Smooth muscle cell (in vitro differentiated cells): Measurements from ENCODE around the gene C1orf167. TPM values are rescaled to one million over a fixed set of nuclear protein-coding genes. Genes with fewer than 3 reads are reported as not detected.

Experiments used
- DNase-seq: peaks from one replicate; lab custom pipeline; 2025; ENCODE audit not compliant: unreplicated experiment; lab: John Stamatoyannopoulos, UW
- H2AFZ ChIP-seq: fragments of 200-600 bp; sonication (generic); 2 replicates; pipeline ENCODE4 v1.6.0; 2016; ENCODE audit warnings: antibody characterized with exemption, low read depth, mild to moderate bottlenecking
- H3F3A ChIP-seq: fragments of 200-600 bp; sonication (generic); 2 replicates; pipeline ENCODE4 v1.6.0; 2017; ENCODE audit warnings: antibody characterized with exemption, low read depth
- H3K27ac ChIP-seq: fragments of 200-600 bp; sonication (generic); 2 replicates; pipeline ENCODE4 v1.5.1; 2016; ENCODE audit warnings: low read depth, mild to moderate bottlenecking
- H3K27me3 ChIP-seq: fragments of 200-600 bp; sonication (generic); 2 replicates; pipeline ENCODE4 v1.6.1; 2016; ENCODE audit warnings: low read depth, mild to moderate bottlenecking
- H3K36me3 ChIP-seq: fragments of 200-600 bp; sonication (generic); 2 replicates; pipeline ENCODE4 v1.5.1; 2016; ENCODE audit warnings: low read depth
- H3K4me1 ChIP-seq: fragments of 200-600 bp; sonication (generic); 2 replicates; pipeline ENCODE4 v1.5.1; 2016; ENCODE audit warnings: low read depth
- H3K4me2 ChIP-seq: fragments of 200-600 bp; sonication (generic); 2 replicates; pipeline ENCODE4 v1.6.0; 2016; ENCODE audit warnings: mild to moderate bottlenecking
- H3K4me3 ChIP-seq: fragments of 200-600 bp; sonication (generic); 2 replicates; pipeline ENCODE4 v1.5.1; 2016; ENCODE audit warnings: mild to moderate bottlenecking
- H3K79me2 ChIP-seq: fragments of 200-600 bp; sonication (generic); 2 replicates; pipeline ENCODE4 v1.6.0; 2016; ENCODE audit warnings: low read depth, mild to moderate bottlenecking
- H3K9ac ChIP-seq: fragments of 200-600 bp; sonication (generic); 2 replicates; pipeline ENCODE4 v1.6.0; 2016; ENCODE audit warnings: low read depth
- H3K9me3 ChIP-seq: fragments of 200-600 bp; sonication (generic); replicated peaks from 2 replicates; pipeline ENCODE4 v1.5.1; 2016; ENCODE audit warnings: low read depth
- H4K20me1 ChIP-seq: fragments of 200-600 bp; sonication (generic); 2 replicates; pipeline ENCODE4 v1.6.0; 2016; ENCODE audit warnings: low read depth
- CTCF ChIP-seq: fragments of 200-600 bp; sonication (generic); IDR thresholded peaks from 2 replicates; pipeline ENCODE4 v1.5.1; 2017; ENCODE audit warnings: borderline replicate concordance, mild to moderate bottlenecking, antibody characterized with exemption; ENCODE audit not compliant: insufficient read depth, poor library complexity, severe bottlenecking
- WGBS: methylation state at CpG from one replicate; pipeline ENCODE4 v1.1.7; 2016; ENCODE audit warnings: low lambda C conversion rate; 5-methylcytosine and 5-hydroxymethylcytosine counted together
- polyA plus RNA-seq: library from polyadenylated mRNA; unstranded; fragments of >200 nt; fragmentation: Nextera tagmentation; extraction: Ambion mirVana; gene quantifications from 2 replicates; pipeline ENCODE4 v1.2.1, GENCODE V29; 2016
- total RNA-seq: library from RNA; depleted of rRNA; stranded (reverse); fragments of >200 nt; gene quantifications from 2 replicates; pipeline ENCODE4 v1.2.3, GENCODE V29; 2014

The C1orf167 gene
- total and polyA plus RNA-seq, 2 experiments from 2014 or later = 0.70 TPM; not detected in 1

- H4K20me1 ChIP-seq = no peaks in the 10 kb centered on the region
- no peak overlapping the region for H3K27ac ChIP-seq
- H3K4me2 ChIP-seq = no peak overlapping the region
- no peak overlapping the region for H2AFZ ChIP-seq
- H3K9ac ChIP-seq = no peak overlapping the region
- no peaks in the 10 kb centered on the region for H3K9me3 ChIP-seq
- H3K36me3 ChIP-seq = no peaks in the 10 kb centered on the region
- no peaks in the 10 kb centered on the region for H3K27me3 ChIP-seq
- TF ChIP-seq CTCF = no peak
- no peak for DNase-seq
- 78% methylated on average over 11 of the region's 11 CpGs for WGBS
- no peaks in the 10 kb centered on the region for H3F3A ChIP-seq
- H3K4me3 ChIP-seq = no peak overlapping the region
- no peaks in the 10 kb centered on the region for H3K4me1 ChIP-seq
- H3K79me2 ChIP-seq = no peaks in the 10 kb centered on the region
Observed at GRCh38 chr1:11771481-11772043, 9.6 kb downstream of the C1orf167 start.

- H2AFZ ChIP-seq = no peak overlapping the region
- H3K9ac ChIP-seq = no peak overlapping the region
- no peaks in the 10 kb centered on the region for H3K4me1 ChIP-seq
- no peak for TF ChIP-seq CTCF
- H3F3A ChIP-seq = no peaks in the 10 kb centered on the region
- no peak for DNase-seq
- H3K27me3 ChIP-seq = no peaks in the 10 kb centered on the region
- no peak overlapping the region for H3K4me3 ChIP-seq
- no peaks in the 10 kb centered on the region for H3K79me2 ChIP-seq
- H4K20me1 ChIP-seq = no peaks in the 10 kb centered on the region
- 77% methylated on average over 5 of the region's 5 CpGs for WGBS
- no peaks in the 10 kb centered on the region for H3K36me3 ChIP-seq
- no peaks in the 10 kb centered on the region for H3K9me3 ChIP-seq
- H3K27ac ChIP-seq = no peak overlapping the region
- H3K4me2 ChIP-seq = no peak overlapping the region
Observed at GRCh38 chr1:11772458-11772857, 10.5 kb downstream of the C1orf167 start.

- no peak for DNase-seq
- Histone ChIP-seq H3K27ac (no peak overlapping the region), H3K4me3 (no peak overlapping the region), H3K4me2 (no peak overlapping the region), H3K4me1 (no peaks in the 10 kb centered on the region), H3K9ac (no peak overlapping the region), H4K20me1 (no peaks in the 10 kb centered on the region), H3F3A (no peaks in the 10 kb centered on the region), H3K79me2 (no peaks in the 10 kb centered on the region), H3K9me3 (no peaks in the 10 kb centered on the region), H3K27me3 (no peaks in the 10 kb centered on the region), H3K36me3 (no peaks in the 10 kb centered on the region), H2AFZ (no peak overlapping the region)
- 93% methylated on average over 9 of the region's 9 CpGs for WGBS
- no peak for TF ChIP-seq CTCF
Observed at GRCh38 chr1:11774753-11775152, 12.8 kb downstream of the C1orf167 start.

- TF ChIP-seq CTCF = no peak
- Histone ChIP-seq H3K4me2 (no peak overlapping the region), H4K20me1 (no peaks in the 10 kb centered on the region), H2AFZ (no peak overlapping the region), H3K27ac (no peak overlapping the region), H3F3A (no peaks in the 10 kb centered on the region), H3K79me2 (no peaks in the 10 kb centered on the region), H3K9me3 (no peaks in the 10 kb centered on the region), H3K9ac (no peak overlapping the region), H3K4me1 (no peaks in the 10 kb centered on the region), H3K27me3 (no peaks in the 10 kb centered on the region), H3K4me3 (no peak overlapping the region), H3K36me3 (no peaks in the 10 kb centered on the region)
- WGBS = 89% methylated on average over 8 of the region's 8 CpGs
- DNase-seq = no peak
Observed at GRCh38 chr1:11777658-11778322, 15.8 kb downstream of the C1orf167 start.
